WI38 (cell line): ENCODE results near the gene ARHGAP32.

Experiments used
- H3K4me3 ChIP-seq: 2 replicates; pipeline ENCODE4 v1.5.1; 2011; ENCODE audit warnings: low read depth, mild to moderate bottlenecking, control low read depth, low read length
- TF ChIP-seq, protein P1 (sequence below): IDR thresholded peaks from 2 replicates; pipeline ENCODE4 v1.5.1; 2012; ENCODE audit warnings: low read depth, mild to moderate bottlenecking, control low read depth, low read length

Gene ARHGAP32

DNA sequence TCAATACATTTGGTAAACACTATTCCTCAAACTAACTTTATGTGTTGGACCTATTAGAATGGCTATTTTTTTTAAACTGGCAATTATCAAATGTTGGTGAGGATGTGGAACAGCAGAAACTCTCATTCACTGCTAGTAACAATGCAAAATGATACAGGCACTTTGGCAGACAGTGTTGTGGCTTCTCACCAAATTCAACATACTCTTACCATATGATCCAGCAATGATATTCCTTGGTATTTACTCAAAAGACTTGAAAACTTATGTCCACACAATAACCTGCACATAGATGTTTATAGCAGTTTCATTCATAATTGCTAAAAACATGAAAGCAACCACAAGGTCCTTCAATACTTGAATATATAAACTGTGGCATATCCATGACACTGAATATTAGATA, 136.9 kb downstream of the ARHGAP32 start:
- TF ChIP-seq, protein P1, sequence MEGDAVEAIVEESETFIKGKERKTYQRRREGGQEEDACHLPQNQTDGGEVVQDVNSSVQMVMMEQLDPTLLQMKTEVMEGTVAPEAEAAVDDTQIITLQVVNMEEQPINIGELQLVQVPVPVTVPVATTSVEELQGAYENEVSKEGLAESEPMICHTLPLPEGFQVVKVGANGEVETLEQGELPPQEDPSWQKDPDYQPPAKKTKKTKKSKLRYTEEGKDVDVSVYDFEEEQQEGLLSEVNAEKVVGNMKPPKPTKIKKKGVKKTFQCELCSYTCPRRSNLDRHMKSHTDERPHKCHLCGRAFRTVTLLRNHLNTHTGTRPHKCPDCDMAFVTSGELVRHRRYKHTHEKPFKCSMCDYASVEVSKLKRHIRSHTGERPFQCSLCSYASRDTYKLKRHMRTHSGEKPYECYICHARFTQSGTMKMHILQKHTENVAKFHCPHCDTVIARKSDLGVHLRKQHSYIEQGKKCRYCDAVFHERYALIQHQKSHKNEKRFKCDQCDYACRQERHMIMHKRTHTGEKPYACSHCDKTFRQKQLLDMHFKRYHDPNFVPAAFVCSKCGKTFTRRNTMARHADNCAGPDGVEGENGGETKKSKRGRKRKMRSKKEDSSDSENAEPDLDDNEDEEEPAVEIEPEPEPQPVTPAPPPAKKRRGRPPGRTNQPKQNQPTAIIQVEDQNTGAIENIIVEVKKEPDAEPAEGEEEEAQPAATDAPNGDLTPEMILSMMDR = no peak
- H3K4me3 ChIP-seq = no peak overlapping the region

DNA sequence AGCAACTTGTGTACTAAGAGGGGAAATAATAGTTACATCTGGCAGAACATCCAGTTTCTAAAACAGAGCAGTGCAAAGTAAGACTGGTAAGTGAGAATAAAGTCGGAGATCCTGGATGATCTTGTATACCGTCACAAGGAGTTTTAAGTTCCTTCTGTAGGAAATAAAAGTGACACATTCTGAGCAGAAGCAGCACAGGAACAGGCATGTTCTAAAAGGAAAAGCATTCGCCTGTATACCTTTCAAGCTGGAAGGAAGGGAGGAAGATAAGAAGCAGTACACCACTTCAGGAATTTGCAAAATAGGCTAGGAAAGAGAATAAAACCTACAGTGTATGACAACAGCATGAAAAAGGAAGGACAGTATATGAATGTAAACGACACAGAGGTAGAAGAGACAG, 143.2 kb downstream of the ARHGAP32 start:
- no peak overlapping the region for H3K4me3 ChIP-seq
- TF ChIP-seq, protein P1 = no peak

- TF ChIP-seq, protein P1 = no peak
Observed at GRCh38 chr11:129045150-129045549, 147.0 kb downstream of the ARHGAP32 start.

DNA sequence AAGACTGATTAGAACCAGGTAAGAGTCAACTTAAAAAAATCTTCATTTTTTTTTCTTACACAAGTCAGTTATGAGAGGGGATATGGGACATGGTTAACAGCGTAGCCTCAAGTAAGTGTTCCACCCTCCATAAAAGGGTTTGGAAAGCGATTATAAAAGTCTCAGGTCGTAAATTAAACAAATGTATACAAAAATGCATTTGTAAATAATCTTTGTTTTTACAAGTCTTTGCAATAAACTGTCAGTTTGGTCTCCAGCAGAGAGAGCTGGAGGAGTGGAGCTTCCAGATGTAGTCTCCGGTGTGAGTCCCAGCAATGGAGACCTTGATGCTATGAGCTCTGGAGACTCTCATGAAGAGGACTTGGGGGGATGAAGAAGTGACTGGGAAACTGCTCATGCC, 149.6 kb downstream of the ARHGAP32 start:
- TF ChIP-seq, protein P1 = no peak
- H3K4me3 ChIP-seq = no peak overlapping the region

More at GRCh38 chr11:129045150-129045549, 147.0 kb downstream of the ARHGAP32 start:
- H3K4me3 ChIP-seq = no peak overlapping the region

DNA sequence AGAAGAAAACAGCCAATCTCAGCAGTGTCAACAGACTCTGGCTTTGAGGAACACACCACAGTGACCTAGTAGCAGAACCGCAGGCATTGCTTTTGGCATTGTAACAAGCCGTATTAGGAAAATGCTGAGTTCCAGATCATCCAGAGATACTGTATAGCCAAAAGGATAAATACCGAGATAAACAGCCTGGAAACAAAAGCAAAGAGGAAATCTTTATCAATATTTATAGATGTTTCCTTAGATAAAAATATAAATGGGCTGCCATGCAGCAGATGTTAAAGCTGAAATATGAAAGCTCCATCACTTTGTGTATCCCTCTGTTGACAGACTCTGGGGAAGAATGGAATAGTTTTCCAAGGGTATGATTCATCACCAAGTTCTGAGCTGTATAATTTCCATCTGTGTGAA, 150.5 kb downstream of the ARHGAP32 start:
- TF ChIP-seq, protein P1 = no peak

GRCh38 chr11:129040934-129041333, 151.2 kb downstream of the ARHGAP32 start:
- H3K4me3 ChIP-seq = no peak overlapping the region
- TF ChIP-seq, protein P1 = no peak

More for the DNA sequence above, 150.5 kb downstream of the ARHGAP32 start:
- no peak overlapping the region for H3K4me3 ChIP-seq

DNA sequence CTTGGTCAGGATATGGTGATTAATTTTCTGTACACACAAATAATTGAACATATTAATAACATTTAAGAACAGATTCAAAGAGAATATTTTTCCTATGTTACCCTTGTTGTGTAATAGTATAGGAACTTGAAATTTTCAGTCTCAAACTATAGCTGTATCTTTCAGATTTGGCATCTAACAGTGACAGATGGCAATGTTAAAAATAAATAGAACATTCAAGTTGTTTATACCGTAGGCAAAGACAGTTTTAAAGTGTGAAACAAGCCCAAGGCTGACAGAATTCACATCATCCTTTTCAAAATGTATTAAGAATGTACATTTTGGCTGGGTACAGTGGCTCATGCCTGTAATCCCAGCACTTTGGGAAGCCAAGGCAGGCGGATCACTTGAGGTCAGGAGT, 156.9 kb downstream of the ARHGAP32 start:
- TF ChIP-seq, protein P1 = no peak
- no peak overlapping the region for H3K4me3 ChIP-seq
